ENCODE data around the gene TMEM130. TPM values are rescaled to one million over a fixed set of nuclear protein-coding genes. Genes with fewer than 3 reads are reported as not detected.

Gene TMEM130
- polyA plus RNA-seq, 1 donor from 2014 or later, result 12.3 TPM

DNA sequence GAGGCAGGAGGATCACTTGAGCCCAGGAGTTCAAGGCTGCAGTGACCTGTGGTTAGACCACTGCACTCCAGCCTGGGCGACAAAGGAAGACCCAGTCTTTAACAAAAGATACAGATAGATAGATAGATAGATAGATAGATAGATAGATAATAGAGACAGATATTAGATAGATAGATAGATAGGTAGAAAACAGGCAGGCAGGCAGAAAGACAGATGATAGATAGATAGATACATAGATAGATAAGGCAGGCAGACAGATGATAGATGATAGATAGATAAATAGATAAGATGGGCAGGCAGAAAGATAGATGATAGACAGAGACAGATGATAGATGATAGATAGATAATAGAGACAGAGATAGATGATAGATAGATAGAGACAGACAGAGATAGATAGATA lies 54.5 kb downstream of the TMEM130 start:
- TF ChIP-seq MXI1 (conservative IDR thresholded peaks at IDR 0.05; ENCODE audit: poor library complexity, severe bottlenecking) (no peak), POLR2AphosphoS5 (IDR thresholded peaks at IDR 0.05) (no peak), EP300 (conservative IDR thresholded peaks at IDR 0.05; ENCODE audit: poor library complexity, severe bottlenecking) (no peak), RAD21 (conservative IDR thresholded peaks at IDR 0.05) (no peak)
- TF ChIP-seq, protein P1, sequence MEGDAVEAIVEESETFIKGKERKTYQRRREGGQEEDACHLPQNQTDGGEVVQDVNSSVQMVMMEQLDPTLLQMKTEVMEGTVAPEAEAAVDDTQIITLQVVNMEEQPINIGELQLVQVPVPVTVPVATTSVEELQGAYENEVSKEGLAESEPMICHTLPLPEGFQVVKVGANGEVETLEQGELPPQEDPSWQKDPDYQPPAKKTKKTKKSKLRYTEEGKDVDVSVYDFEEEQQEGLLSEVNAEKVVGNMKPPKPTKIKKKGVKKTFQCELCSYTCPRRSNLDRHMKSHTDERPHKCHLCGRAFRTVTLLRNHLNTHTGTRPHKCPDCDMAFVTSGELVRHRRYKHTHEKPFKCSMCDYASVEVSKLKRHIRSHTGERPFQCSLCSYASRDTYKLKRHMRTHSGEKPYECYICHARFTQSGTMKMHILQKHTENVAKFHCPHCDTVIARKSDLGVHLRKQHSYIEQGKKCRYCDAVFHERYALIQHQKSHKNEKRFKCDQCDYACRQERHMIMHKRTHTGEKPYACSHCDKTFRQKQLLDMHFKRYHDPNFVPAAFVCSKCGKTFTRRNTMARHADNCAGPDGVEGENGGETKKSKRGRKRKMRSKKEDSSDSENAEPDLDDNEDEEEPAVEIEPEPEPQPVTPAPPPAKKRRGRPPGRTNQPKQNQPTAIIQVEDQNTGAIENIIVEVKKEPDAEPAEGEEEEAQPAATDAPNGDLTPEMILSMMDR (IDR thresholded peaks at IDR 0.05; ENCODE audit: poor library complexity, severe bottlenecking), result no peak
- TF ChIP-seq, protein P2, sequence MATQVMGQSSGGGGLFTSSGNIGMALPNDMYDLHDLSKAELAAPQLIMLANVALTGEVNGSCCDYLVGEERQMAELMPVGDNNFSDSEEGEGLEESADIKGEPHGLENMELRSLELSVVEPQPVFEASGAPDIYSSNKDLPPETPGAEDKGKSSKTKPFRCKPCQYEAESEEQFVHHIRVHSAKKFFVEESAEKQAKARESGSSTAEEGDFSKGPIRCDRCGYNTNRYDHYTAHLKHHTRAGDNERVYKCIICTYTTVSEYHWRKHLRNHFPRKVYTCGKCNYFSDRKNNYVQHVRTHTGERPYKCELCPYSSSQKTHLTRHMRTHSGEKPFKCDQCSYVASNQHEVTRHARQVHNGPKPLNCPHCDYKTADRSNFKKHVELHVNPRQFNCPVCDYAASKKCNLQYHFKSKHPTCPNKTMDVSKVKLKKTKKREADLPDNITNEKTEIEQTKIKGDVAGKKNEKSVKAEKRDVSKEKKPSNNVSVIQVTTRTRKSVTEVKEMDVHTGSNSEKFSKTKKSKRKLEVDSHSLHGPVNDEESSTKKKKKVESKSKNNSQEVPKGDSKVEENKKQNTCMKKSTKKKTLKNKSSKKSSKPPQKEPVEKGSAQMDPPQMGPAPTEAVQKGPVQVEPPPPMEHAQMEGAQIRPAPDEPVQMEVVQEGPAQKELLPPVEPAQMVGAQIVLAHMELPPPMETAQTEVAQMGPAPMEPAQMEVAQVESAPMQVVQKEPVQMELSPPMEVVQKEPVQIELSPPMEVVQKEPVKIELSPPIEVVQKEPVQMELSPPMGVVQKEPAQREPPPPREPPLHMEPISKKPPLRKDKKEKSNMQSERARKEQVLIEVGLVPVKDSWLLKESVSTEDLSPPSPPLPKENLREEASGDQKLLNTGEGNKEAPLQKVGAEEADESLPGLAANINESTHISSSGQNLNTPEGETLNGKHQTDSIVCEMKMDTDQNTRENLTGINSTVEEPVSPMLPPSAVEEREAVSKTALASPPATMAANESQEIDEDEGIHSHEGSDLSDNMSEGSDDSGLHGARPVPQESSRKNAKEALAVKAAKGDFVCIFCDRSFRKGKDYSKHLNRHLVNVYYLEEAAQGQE (IDR thresholded peaks at IDR 0.05; ENCODE audit: borderline replicate concordance), result no peak
- H3K9me3 ChIP-seq (ENCODE audit: low read length), result no peaks in the 10 kb centered on the region
- H3K4me2 ChIP-seq (ENCODE audit: low read length), result no peak overlapping the region
- no peaks in the 10 kb centered on the region for H4K20me1 ChIP-seq (ENCODE audit: insufficient read depth)
- H3K36me3 ChIP-seq (ENCODE audit: insufficient read depth, low read length), result no peaks in the 10 kb centered on the region
- H3K9ac ChIP-seq (ENCODE audit: low read length), result no peak overlapping the region
- H3K27me3 ChIP-seq (ENCODE audit: insufficient read depth, low read depth, low read length), result no peaks in the 10 kb centered on the region
- H3K79me2 ChIP-seq (replicated peaks; ENCODE audit: insufficient read depth, low read length), result no peaks in the 10 kb centered on the region
- H3K4me3 ChIP-seq (ENCODE audit: low read length), result no peak overlapping the region
- H3K9me2 ChIP-seq (ENCODE audit: insufficient read depth, low read length), result no peaks in the 10 kb centered on the region
- H3K27ac ChIP-seq (ENCODE audit: low read length), result no peak overlapping the region
- no peak overlapping the region for H2AFZ ChIP-seq (ENCODE audit: low read depth, low read length)
- no peaks in the 10 kb centered on the region for H3F3A ChIP-seq (ENCODE audit: insufficient read depth, low read length, poor library complexity, severe bottlenecking)

DNA sequence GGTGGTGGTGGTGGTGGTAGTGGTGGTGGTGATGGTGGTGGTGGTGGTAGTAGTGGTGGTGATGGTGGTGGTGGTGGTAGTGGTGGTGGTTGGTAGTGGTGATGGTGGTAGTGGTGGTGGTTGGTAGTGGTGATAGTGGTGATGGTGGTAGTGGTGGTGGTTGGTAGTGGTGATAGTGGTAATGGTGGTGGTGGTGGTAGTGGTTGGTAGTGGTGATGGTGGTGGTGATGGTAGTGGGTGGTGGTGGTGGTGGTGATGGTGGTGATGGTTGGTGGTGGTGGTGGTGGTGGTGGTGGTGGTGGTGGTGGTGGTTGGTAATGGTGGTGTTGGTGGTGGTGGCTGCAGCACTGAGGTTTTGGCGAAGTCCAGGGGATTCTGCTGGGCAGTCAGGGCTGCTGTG lies 58.5 kb downstream of the TMEM130 start:
- H3K9me2 ChIP-seq (ENCODE audit: insufficient read depth, low read length), result no peaks in the 10 kb centered on the region
- H3F3A ChIP-seq (ENCODE audit: insufficient read depth, low read length, poor library complexity, severe bottlenecking), result no peaks in the 10 kb centered on the region
- H3K4me3 ChIP-seq (ENCODE audit: low read length), result no peak overlapping the region
- H3K79me2 ChIP-seq (replicated peaks; ENCODE audit: insufficient read depth, low read length), result no peaks in the 10 kb centered on the region
- no peaks in the 10 kb centered on the region for H3K9me3 ChIP-seq (ENCODE audit: low read length)
- H3K27me3 ChIP-seq (ENCODE audit: insufficient read depth, low read depth, low read length), result no peaks in the 10 kb centered on the region
- H3K9ac ChIP-seq (ENCODE audit: low read length), result no peak overlapping the region
- no peaks in the 10 kb centered on the region for H3K36me3 ChIP-seq (ENCODE audit: insufficient read depth, low read length)
- TF ChIP-seq, protein P2 (IDR thresholded peaks at IDR 0.05; ENCODE audit: borderline replicate concordance), result no peak
- TF ChIP-seq MXI1 (conservative IDR thresholded peaks at IDR 0.05; ENCODE audit: poor library complexity, severe bottlenecking), result no peak
- no peak for TF ChIP-seq SMC3 (conservative IDR thresholded peaks at IDR 0.05; ENCODE audit: poor library complexity)
- TF ChIP-seq POLR2AphosphoS5 (IDR thresholded peaks at IDR 0.05), result no peak
- TF ChIP-seq TAF1 (IDR thresholded peaks at IDR 0.05; ENCODE audit: low read depth), result no peak
- H3K27ac ChIP-seq (ENCODE audit: low read length), result no peak overlapping the region
- H4K20me1 ChIP-seq (ENCODE audit: insufficient read depth), result no peaks in the 10 kb centered on the region
- H3K4me2 ChIP-seq (ENCODE audit: low read length), result no peak overlapping the region
- no peak overlapping the region for H2AFZ ChIP-seq (ENCODE audit: low read depth, low read length)

Measured in neural cell (in vitro differentiated cells).